ENCODE data around the gene KDM4B. TPM values are rescaled to one million over a fixed set of nuclear protein-coding genes. Genes with fewer than 3 reads are reported as not detected.

The KDM4B gene
- total RNA-seq, 1 donor from 2014 or later = 153 TPM

DNA sequence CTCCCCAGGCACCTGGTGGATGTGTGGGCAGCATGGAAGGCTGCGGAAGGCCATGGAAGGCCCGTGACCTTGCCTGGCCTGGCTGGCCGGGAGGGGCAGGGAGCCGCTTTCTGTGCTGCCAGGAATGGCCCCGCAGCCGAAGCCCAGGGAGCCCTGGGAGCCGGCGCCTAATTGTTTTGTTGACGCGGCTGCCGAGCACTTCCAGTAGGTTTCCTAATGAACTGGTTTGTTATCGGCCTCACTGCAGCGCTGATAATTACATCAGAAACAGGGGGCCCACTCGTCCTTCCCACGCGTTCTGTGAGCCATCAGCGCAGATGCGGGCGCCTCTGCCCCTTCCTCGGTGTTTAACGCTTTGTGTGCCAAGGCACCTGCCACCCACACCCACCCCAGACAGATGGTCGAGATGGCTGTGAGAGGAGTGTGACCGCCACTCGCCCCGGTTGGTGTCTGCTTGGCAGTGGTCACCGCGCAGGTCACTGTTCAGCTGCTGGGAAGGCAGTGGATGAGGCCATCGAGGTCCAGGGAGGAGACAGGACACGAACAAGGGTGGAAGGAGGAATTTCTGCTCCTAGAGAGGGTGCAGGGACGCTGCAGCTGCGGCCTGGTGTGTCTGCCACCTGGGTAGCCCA, 124.5 kb downstream of the KDM4B start:
- Mint-ChIP-seq H3K27ac (ENCODE audit: unreplicated experiment) (peak overlapping the region; percentile 95), H3K36me3 (ENCODE audit: unreplicated experiment) (peaks cover 14% of the 10 kb centered on the region), H3K27me3 (ENCODE audit: unreplicated experiment) (peaks cover 13% of the 10 kb centered on the region), H3K4me3 (ENCODE audit: unreplicated experiment) (no peak overlapping the region), H3K9me3 (ENCODE audit: unreplicated experiment) (peaks cover 12% of the 10 kb centered on the region), H3K4me1 (ENCODE audit: low read depth, unreplicated experiment) (peaks cover 43% of the 10 kb centered on the region)
- DNase-seq = no peak
- TF ChIP-seq, protein P1, sequence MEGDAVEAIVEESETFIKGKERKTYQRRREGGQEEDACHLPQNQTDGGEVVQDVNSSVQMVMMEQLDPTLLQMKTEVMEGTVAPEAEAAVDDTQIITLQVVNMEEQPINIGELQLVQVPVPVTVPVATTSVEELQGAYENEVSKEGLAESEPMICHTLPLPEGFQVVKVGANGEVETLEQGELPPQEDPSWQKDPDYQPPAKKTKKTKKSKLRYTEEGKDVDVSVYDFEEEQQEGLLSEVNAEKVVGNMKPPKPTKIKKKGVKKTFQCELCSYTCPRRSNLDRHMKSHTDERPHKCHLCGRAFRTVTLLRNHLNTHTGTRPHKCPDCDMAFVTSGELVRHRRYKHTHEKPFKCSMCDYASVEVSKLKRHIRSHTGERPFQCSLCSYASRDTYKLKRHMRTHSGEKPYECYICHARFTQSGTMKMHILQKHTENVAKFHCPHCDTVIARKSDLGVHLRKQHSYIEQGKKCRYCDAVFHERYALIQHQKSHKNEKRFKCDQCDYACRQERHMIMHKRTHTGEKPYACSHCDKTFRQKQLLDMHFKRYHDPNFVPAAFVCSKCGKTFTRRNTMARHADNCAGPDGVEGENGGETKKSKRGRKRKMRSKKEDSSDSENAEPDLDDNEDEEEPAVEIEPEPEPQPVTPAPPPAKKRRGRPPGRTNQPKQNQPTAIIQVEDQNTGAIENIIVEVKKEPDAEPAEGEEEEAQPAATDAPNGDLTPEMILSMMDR (IDR thresholded peaks at IDR 0.05; ENCODE audit: partially characterized antibody, unreplicated experiment) = no peak

DNA sequence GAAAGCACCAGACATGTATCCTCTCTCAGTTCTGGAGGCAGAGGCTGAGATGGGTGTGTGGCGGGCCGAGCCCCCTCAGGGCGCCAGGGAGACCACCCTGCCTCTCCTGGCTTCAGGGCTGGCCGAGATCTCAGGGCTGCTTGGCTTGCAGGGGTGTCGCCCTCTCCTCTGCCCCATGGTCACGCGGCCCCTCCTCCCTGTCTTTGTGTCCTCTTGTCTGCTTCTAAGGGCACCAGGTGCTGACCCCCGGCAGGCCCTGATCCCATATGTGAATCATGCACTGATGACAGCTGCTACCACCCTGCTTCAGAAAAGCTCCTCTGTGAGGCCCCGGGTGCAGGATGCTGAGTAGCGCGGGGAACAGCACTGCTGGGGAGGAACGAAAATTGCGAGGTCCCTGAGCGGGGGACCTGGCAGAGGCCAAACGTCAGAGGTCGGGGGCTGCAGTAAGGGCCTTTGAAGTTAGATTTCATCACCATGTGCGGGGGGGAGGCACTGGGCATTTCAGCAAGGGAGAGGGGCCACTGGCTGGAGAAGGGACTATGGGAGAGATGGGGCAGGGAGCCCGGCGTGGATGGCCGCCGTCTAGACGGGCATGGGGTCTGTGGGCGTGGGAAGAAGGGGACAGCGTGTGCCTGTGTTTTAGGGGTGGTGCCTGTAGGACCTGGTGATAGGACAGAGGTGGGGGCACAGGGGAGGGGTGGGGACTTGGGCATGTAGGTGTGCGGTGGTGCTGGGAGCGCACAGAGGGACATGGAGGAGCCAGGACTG, 125.2 kb downstream of the KDM4B start:
- H3K4me3 Mint-ChIP-seq (ENCODE audit: unreplicated experiment) = peak overlapping the region; percentile 40
- peaks cover 40% of the 10 kb centered on the region for H3K4me1 Mint-ChIP-seq (ENCODE audit: low read depth, unreplicated experiment)
- peaks cover 12% of the 10 kb centered on the region for H3K9me3 Mint-ChIP-seq (ENCODE audit: unreplicated experiment)
- peak overlapping the region; percentile 95 for H3K27ac Mint-ChIP-seq (ENCODE audit: unreplicated experiment)
- TF ChIP-seq, protein P1 (IDR thresholded peaks at IDR 0.05; ENCODE audit: partially characterized antibody, unreplicated experiment) = no peak
- peaks cover 13% of the 10 kb centered on the region for H3K27me3 Mint-ChIP-seq (ENCODE audit: unreplicated experiment)
- DNase-seq = peak; percentile 69
- peaks cover 9% of the 10 kb centered on the region for H3K36me3 Mint-ChIP-seq (ENCODE audit: unreplicated experiment)

DNA sequence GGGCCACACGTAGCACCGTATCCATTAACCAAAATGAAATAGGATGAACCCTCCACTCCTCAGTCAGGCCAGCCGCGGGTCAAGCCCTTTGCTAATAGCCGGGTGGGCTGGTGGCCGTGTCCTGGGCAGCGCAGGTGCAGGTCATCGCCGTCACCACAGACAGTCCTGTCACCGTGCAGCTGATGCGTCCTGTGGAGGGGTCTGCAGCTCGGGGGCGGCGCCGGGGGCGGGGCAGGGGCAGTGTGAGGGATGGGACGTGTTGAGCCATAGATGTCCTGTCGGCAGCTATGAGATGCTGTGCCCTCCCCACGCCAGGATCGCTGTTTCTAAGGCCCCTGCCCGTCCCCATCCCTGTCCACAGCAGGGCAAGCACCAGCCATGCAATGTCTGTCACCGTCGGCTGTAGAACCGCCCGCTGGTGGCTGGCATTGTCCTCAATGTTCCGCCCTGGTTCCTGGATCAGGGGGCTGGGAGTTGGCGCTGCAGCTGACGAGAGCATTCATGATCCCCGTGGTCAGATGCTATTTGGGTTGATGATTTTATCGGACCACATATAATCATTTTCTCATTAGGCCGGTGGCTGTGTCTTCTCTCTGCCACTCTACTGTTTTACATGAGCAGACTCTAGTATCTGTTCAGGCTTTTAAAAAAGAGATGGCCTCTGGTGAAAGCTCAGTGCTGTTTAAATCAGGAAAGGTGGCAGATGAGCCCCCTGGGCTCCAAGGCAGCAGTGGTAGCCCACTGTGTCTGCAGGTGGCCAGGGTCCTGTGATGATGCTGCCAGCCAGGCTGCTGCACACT, 126.1 kb downstream of the KDM4B start:
- Mint-ChIP-seq H3K9me3 (ENCODE audit: unreplicated experiment) (peaks cover 8% of the 10 kb centered on the region), H3K4me3 (ENCODE audit: unreplicated experiment) (peak overlapping the region; percentile 40), H3K27me3 (ENCODE audit: unreplicated experiment) (peaks cover 11% of the 10 kb centered on the region), H3K4me1 (ENCODE audit: low read depth, unreplicated experiment) (peaks cover 32% of the 10 kb centered on the region), H3K36me3 (ENCODE audit: unreplicated experiment) (peaks cover 9% of the 10 kb centered on the region), H3K27ac (ENCODE audit: unreplicated experiment) (peak overlapping the region; percentile 95)
- DNase-seq = no peak
- TF ChIP-seq, protein P1 (IDR thresholded peaks at IDR 0.05; ENCODE audit: partially characterized antibody, unreplicated experiment) = no peak

DNA sequence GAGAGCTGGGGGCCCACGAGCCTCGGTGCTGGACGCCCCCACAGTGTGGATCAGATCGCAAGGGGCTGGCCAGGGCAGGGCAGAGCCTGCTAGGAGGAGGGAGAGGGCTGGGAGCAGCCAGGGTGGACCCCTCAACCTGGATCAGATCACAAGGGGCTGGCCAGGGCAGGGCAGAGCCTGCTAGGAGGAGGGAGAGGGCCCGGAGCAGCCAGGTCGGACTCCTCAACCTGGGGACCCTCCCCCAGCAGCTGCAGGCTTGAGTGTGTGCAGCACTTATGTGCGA, 126.6 kb downstream of the KDM4B start:
- H3K4me3 Mint-ChIP-seq (ENCODE audit: unreplicated experiment) = no peak overlapping the region
- peak overlapping the region; percentile 33 for H3K27ac Mint-ChIP-seq (ENCODE audit: unreplicated experiment)
- H3K27me3 Mint-ChIP-seq (ENCODE audit: unreplicated experiment) = peaks cover 13% of the 10 kb centered on the region
- peaks cover 14% of the 10 kb centered on the region for H3K36me3 Mint-ChIP-seq (ENCODE audit: unreplicated experiment)
- no peak for DNase-seq
- TF ChIP-seq, protein P1 (IDR thresholded peaks at IDR 0.05; ENCODE audit: partially characterized antibody, unreplicated experiment) = no peak
- peaks cover 13% of the 10 kb centered on the region for H3K9me3 Mint-ChIP-seq (ENCODE audit: unreplicated experiment)
- H3K4me1 Mint-ChIP-seq (ENCODE audit: low read depth, unreplicated experiment) = peaks cover 32% of the 10 kb centered on the region

All from glutamatergic neuron (in vitro differentiated cells).